H9 (cell line): ENCODE results near the gene NOVA1. TPM values are rescaled to one million over a fixed set of nuclear protein-coding genes. Genes with fewer than 3 reads are reported as not detected.

Experiments
- DNase-seq: peaks from one replicate; pipeline ENCODE4 v3.0.0-alpha.2; 2017
- H2AFZ ChIP-seq: one replicate; pipeline ENCODE4 v1.6.1; 2013; ENCODE audit warnings: mild to moderate bottlenecking, low read length, control low read depth, moderate library complexity
- H2AK5ac ChIP-seq: 2 replicates; pipeline ENCODE4 v1.6.1; 2013; ENCODE audit warnings: low read length, control low read depth, mixed read lengths; ENCODE audit not compliant: insufficient read length
- H2BK120ac ChIP-seq: one replicate; pipeline ENCODE4 v1.6.1; 2013; ENCODE audit warnings: low read depth, mild to moderate bottlenecking, low read length, control low read depth, inconsistent platforms; ENCODE audit not compliant: poor library complexity, severe bottlenecking
- H2BK12ac ChIP-seq: 2 replicates; pipeline ENCODE4 v1.6.1; 2013; ENCODE audit warnings: low read length, control low read depth, mixed read lengths, low read depth; ENCODE audit not compliant: insufficient read length
- H2BK15ac ChIP-seq: 2 replicates; pipeline ENCODE4 v1.6.1; 2013; ENCODE audit warnings: low read depth, low read length, control low read depth
- H2BK20ac ChIP-seq: one replicate; pipeline ENCODE4 v1.6.1; 2013; ENCODE audit warnings: low read depth, mild to moderate bottlenecking, low read length, control low read depth, inconsistent platforms; ENCODE audit not compliant: poor library complexity, severe bottlenecking
- H2BK5ac ChIP-seq: 2 replicates; pipeline ENCODE4 v1.6.1; 2013; ENCODE audit warnings: low read length, control low read depth, mixed read lengths; ENCODE audit not compliant: insufficient read length
- H3K14ac ChIP-seq: 2 replicates; pipeline ENCODE4 v1.6.1; 2013; ENCODE audit warnings: low read length, control low read depth; ENCODE audit not compliant: insufficient read depth
- H3K18ac ChIP-seq: 2 replicates; pipeline ENCODE4 v1.6.1; 2013; ENCODE audit warnings: low read depth, mild to moderate bottlenecking, mixed read lengths, low read length, control low read depth; ENCODE audit not compliant: insufficient read length
- H3K23ac ChIP-seq: 2 replicates; pipeline ENCODE4 v1.6.1; 2013; ENCODE audit warnings: low read length, control low read depth, mixed read lengths, low read depth; ENCODE audit not compliant: insufficient read length
- H3K23me2 ChIP-seq: 2 replicates; pipeline ENCODE4 v1.6.1; 2013; ENCODE audit warnings: low read depth, mild to moderate bottlenecking, mixed read lengths, low read length, control low read depth; ENCODE audit not compliant: insufficient read length, poor library complexity, severe bottlenecking
- H3K27ac ChIP-seq: 2 replicates; pipeline ENCODE4 v1.5.1; 2013; ENCODE audit warnings: low read length, control low read depth, mixed read lengths, low read depth; ENCODE audit not compliant: insufficient read length
- H3K27me3 ChIP-seq: 2 replicates; pipeline ENCODE4 v1.6.1; 2013; ENCODE audit warnings: low read length, control low read depth, inconsistent platforms; ENCODE audit not compliant: insufficient read depth
- H3K4ac ChIP-seq: 2 replicates; pipeline ENCODE4 v1.6.1; 2013; ENCODE audit warnings: low read depth, mild to moderate bottlenecking, control low read depth, inconsistent platforms, low read length, moderate library complexity
- H3K4me1 ChIP-seq: 2 replicates; pipeline ENCODE4 v1.6.1; 2013; ENCODE audit warnings: low read length, control low read depth, inconsistent platforms; ENCODE audit not compliant: insufficient read depth
- H3K4me2 ChIP-seq: 2 replicates; pipeline ENCODE4 v1.6.1; 2013; ENCODE audit warnings: low read length, control low read depth, mixed read lengths; ENCODE audit not compliant: insufficient read length, insufficient read depth
- H3K56ac ChIP-seq: 2 replicates; pipeline ENCODE4 v1.6.1; 2013; ENCODE audit warnings: low read depth, mild to moderate bottlenecking, mixed read lengths, low read length, control low read depth; ENCODE audit not compliant: insufficient read length
- H3K79me1 ChIP-seq: 2 replicates; pipeline ENCODE4 v1.6.1; 2013; ENCODE audit warnings: low read depth, mild to moderate bottlenecking, moderate library complexity, low read length, control low read depth, inconsistent platforms; ENCODE audit not compliant: insufficient read depth, poor library complexity, severe bottlenecking
- H3K79me2 ChIP-seq: 2 replicates; pipeline ENCODE4 v1.6.1; 2013; ENCODE audit warnings: low read length, control low read depth, inconsistent platforms; ENCODE audit not compliant: insufficient read depth
- H3K9ac ChIP-seq: 2 replicates; pipeline ENCODE4 v1.6.1; 2013; ENCODE audit warnings: low read length, control low read depth, mixed read lengths; ENCODE audit not compliant: insufficient read length; ENCODE audit errors: extremely low read depth
- H3K9me3 ChIP-seq: one replicate; pipeline ENCODE4 v1.6.1; 2013; ENCODE audit warnings: low read depth, low read length, inconsistent platforms; ENCODE audit not compliant: control insufficient read depth
- H3T11ph ChIP-seq: one replicate; pipeline ENCODE4 v1.6.1; 2013; ENCODE audit warnings: mild to moderate bottlenecking, low read length, control low read depth, inconsistent platforms
- H4K20me1 ChIP-seq: one replicate; pipeline ENCODE4 v1.6.1; 2013; ENCODE audit not compliant: control insufficient read depth, insufficient read length, insufficient read depth
- H4K5ac ChIP-seq: 2 replicates; pipeline ENCODE4 v1.6.1; 2013; ENCODE audit warnings: low read depth, mild to moderate bottlenecking, mixed read lengths, low read length, control low read depth; ENCODE audit not compliant: insufficient read length
- H4K8ac ChIP-seq: replicated peaks from 2 replicates; pipeline ENCODE4 v1.6.1; 2013; ENCODE audit warnings: low read length, control low read depth, mixed read lengths, low read depth; ENCODE audit not compliant: insufficient read length
- H4K91ac ChIP-seq: 2 replicates; pipeline ENCODE4 v1.6.1; 2013; ENCODE audit warnings: low read depth, mild to moderate bottlenecking, moderate library complexity, mixed read lengths, low read length, control low read depth; ENCODE audit not compliant: insufficient read length
- H3K27ac Mint-ChIP-seq, 3 experiments: 2 replicates in 2 of 3; 3 replicates in 1 of 3; pipeline ENCODE4 v1.8.0; 2020 to 2021; ENCODE audit warnings: mixed read lengths in 3 of 3, mild to moderate bottlenecking in 1 of 3, moderate library complexity in 1 of 3
- H3K27me3 Mint-ChIP-seq: 2 replicates; pipeline ENCODE4 v1.8.0; 2021; ENCODE audit warnings: low read depth, mild to moderate bottlenecking, moderate library complexity, mixed read lengths
- H3K36me3 Mint-ChIP-seq, 3 experiments: 2 replicates in 2 of 3; 3 replicates in 1 of 3; pipeline ENCODE4 v1.8.0; 2020 to 2021; ENCODE audit warnings: low read depth in 3 of 3, mixed read lengths in 3 of 3; ENCODE audit not compliant: insufficient read depth in 1 of 3
- H3K4me1 Mint-ChIP-seq, 2 experiments: 2 replicates each; pipeline ENCODE4 v1.8.0; 2020; ENCODE audit warnings: mixed read lengths in 2 of 2
- H3K4me3 Mint-ChIP-seq, 2 experiments: 2 replicates in 1 of 2; 3 replicates in 1 of 2; pipeline ENCODE4 v1.8.0; 2020 to 2021; ENCODE audit warnings: mild to moderate bottlenecking in 2 of 2, mixed read lengths in 2 of 2, moderate library complexity in 1 of 2
- H3K9me3 Mint-ChIP-seq, 2 experiments: 2 replicates in 1 of 2; 3 replicates in 1 of 2; pipeline ENCODE4 v1.8.0; 2020; ENCODE audit warnings: mild to moderate bottlenecking in 2 of 2, mixed read lengths in 2 of 2, moderate library complexity in 1 of 2
- CTCF ChIP-seq: fragments of 200-600 bp; sonication (generic); conservative IDR thresholded peaks from 3 replicates; pipeline ENCODE4 v1.8.0; 2021; ENCODE audit warnings: antibody characterized with exemption, mild to moderate bottlenecking
- WGBS: extraction: QIAGEN DNeasy Blood & Tissue Kit; methylation state at CpG from one replicate; pipeline ENCODE4 v1.1.7; 2013; ENCODE audit warnings: missing lambda C conversion rate, low lambda C conversion rate, mixed read lengths; ENCODE audit not compliant: insufficient read length; ENCODE audit errors: extremely low coverage; 5-methylcytosine and 5-hydroxymethylcytosine counted together
- total RNA-seq: library from RNA; stranded (reverse); gene quantifications from 2 replicates; pipeline ENCODE4 v1.2.1, GENCODE V29; 2021

Gene NOVA1
- total RNA-seq, 1 experiment from 2014 or later: 13.8 TPM

DNA sequence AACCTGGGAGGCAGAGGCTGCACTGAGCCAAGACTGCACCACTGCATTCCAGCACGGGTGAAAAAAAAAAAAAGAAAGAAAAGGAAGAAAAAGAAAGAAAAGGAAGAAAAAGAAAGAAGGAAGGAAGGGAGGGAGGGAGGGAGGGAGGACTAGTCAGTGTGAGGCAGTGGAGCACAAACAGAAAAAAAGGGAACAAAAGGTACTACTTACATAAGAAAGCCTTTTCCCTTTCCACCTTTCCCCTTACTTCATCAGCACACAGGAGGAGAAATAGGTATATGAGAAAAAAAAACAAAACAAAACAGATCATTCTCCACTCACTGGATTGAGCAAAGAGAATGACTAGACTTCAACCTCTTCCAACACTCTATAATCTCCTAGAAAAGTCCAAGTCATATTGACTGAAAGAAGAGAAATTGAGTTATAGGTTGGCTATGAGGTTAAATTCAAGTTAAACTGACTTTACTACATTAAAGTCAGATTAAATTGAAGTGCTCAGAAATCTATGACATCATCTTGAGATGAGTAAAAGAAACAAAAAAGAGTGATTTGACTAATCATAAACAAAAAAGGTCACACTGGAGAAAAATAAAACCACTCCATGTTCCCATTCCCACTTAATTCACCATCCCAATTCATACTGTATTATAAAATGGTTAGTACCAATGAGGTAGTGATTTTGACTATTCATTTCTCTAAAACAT, 43.6 kb downstream of the NOVA1 start:
- H2BK20ac ChIP-seq: no peak overlapping the region
- DNase-seq: no peak

More for the DNA sequence above, 43.6 kb downstream of the NOVA1 start:
- no peak overlapping the region for H3K14ac ChIP-seq
- no peaks in the 10 kb centered on the region for H4K20me1 ChIP-seq
- no peak overlapping the region for H3K4me2 ChIP-seq
- no peak overlapping the region for H4K5ac ChIP-seq
- no peaks in the 10 kb centered on the region for H3K79me2 ChIP-seq
- no peak overlapping the region for H2AFZ ChIP-seq
- no peaks in the 10 kb centered on the region for H3K27me3 ChIP-seq
- no peak overlapping the region for H2AK5ac ChIP-seq
- H3K9me3 Mint-ChIP-seq: no peaks in the 10 kb centered on the region
- no peaks in the 10 kb centered on the region for H3K27me3 Mint-ChIP-seq
- no peak overlapping the region for H3T11ph ChIP-seq
- no peak overlapping the region for H4K8ac ChIP-seq
- H2BK120ac ChIP-seq: no peak overlapping the region
- H3K36me3 Mint-ChIP-seq: no peaks in the 10 kb centered on the region
- no peak overlapping the region for H2BK5ac ChIP-seq
- no peak overlapping the region for H3K4me3 Mint-ChIP-seq
- no peak overlapping the region for H4K91ac ChIP-seq
- H3K27ac ChIP-seq: no peak overlapping the region
- no peak overlapping the region for H3K9ac ChIP-seq
- no peaks in the 10 kb centered on the region for H3K23me2 ChIP-seq
- H3K23ac ChIP-seq: no peak overlapping the region
- WGBS: no CpG with 5 or more reads among the region's 1 CpG
- no peaks in the 10 kb centered on the region for H3K9me3 ChIP-seq
- no peak overlapping the region for H2BK15ac ChIP-seq
- no peak overlapping the region for H3K56ac ChIP-seq
- no peaks in the 10 kb centered on the region for H3K4me1 ChIP-seq
- TF ChIP-seq CTCF: no peak
- no peak overlapping the region for H3K18ac ChIP-seq
- H3K27ac Mint-ChIP-seq: peak overlapping the region in 1 of 3 experiments; percentile 88; a peak in 3 of 7 replicates
- no peak overlapping the region for H2BK12ac ChIP-seq
- H3K4me1 Mint-ChIP-seq: peaks cover 15 to 20% of the 10 kb centered on the region in 2 experiments
- no peaks in the 10 kb centered on the region for H3K79me1 ChIP-seq
- H3K4ac ChIP-seq: no peak overlapping the region
